Epithelial cell of proximal tubule (primary cell): ENCODE measurements around the gene B4GALNT2. TPM values are rescaled to one million over a fixed set of nuclear protein-coding genes. Genes with fewer than 3 reads are reported as not detected.
"Not testable (repeated sequence)": the region's sequence is repeated elsewhere in the genome, so short reads cannot be mapped to it uniquely, and the experiment has no call there.

Experiments
- DNase-seq: peaks from one replicate; pipeline ENCODE4 v3.0.0-alpha.2; 2011; ENCODE audit warnings: low read depth
- H3K4me3 ChIP-seq: 2 replicates; pipeline ENCODE4 v1.5.1; 2011; ENCODE audit warnings: low read depth, mild to moderate bottlenecking, low read length
- total RNA-seq: library from RNA; depleted of rRNA; stranded (reverse); fragments of >200 nt; gene quantifications from 2 replicates; pipeline ENCODE4 v1.2.3, GENCODE V29; 2015
- TF ChIP-seq, protein P1 (sequence below): conservative IDR thresholded peaks from 2 replicates; pipeline ENCODE4 v1.5.1; 2012; ENCODE audit warnings: low read depth, mild to moderate bottlenecking, low read length

B4GALNT2 gene
- total RNA-seq, 1 donor from 2014 or later = 1.6 TPM

DNA sequence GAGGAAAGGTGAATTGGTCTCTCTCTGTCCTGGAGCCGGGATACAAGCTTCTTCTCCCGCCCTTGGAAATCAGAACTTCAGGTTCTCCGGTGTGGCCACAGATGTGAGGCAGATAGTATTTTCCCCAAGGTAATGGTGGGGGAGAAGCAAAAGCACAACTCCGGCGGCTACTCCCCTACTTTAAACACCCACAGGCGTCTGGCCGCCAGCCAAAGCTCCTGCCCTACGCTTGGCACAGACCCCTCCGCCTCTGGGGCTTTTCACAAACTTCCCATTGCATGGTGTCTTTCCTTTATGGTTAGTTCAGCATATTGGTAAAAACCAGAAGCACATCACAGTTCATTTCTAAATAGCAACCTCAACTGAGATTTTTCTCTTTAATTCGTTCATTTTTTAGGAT, 39.4 kb upstream of the B4GALNT2 start:
- H3K4me3 ChIP-seq = no peak overlapping the region
- TF ChIP-seq, protein P1, sequence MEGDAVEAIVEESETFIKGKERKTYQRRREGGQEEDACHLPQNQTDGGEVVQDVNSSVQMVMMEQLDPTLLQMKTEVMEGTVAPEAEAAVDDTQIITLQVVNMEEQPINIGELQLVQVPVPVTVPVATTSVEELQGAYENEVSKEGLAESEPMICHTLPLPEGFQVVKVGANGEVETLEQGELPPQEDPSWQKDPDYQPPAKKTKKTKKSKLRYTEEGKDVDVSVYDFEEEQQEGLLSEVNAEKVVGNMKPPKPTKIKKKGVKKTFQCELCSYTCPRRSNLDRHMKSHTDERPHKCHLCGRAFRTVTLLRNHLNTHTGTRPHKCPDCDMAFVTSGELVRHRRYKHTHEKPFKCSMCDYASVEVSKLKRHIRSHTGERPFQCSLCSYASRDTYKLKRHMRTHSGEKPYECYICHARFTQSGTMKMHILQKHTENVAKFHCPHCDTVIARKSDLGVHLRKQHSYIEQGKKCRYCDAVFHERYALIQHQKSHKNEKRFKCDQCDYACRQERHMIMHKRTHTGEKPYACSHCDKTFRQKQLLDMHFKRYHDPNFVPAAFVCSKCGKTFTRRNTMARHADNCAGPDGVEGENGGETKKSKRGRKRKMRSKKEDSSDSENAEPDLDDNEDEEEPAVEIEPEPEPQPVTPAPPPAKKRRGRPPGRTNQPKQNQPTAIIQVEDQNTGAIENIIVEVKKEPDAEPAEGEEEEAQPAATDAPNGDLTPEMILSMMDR = no peak
- no peak for DNase-seq

- no peak for DNase-seq
- TF ChIP-seq, protein P1 = no peak
- H3K4me3 ChIP-seq = no peak overlapping the region
Measured at GRCh38 chr17:49100601-49101000, 32.0 kb upstream of the B4GALNT2 start.

- no peak for DNase-seq
- TF ChIP-seq, protein P1 = no peak
- H3K4me3 ChIP-seq = no peak overlapping the region
Measured at GRCh38 chr17:49101054-49101534, 31.5 kb upstream of the B4GALNT2 start.

- H3K4me3 ChIP-seq, DNase-seq: not testable (repeated sequence)
Measured at GRCh38 chr17:49103360-49103759, 29.2 kb upstream of the B4GALNT2 start.

GRCh38 chr17:49104511-49105074, 28.0 kb upstream of the B4GALNT2 start:
- H3K4me3 ChIP-seq = no peak overlapping the region
- TF ChIP-seq, protein P1 = no peak
- DNase-seq = no peak

- TF ChIP-seq, protein P1 = no peak
- H3K4me3 ChIP-seq = no peak overlapping the region
- DNase-seq = no peak
Measured at GRCh38 chr17:49106321-49107210, 26.0 kb upstream of the B4GALNT2 start.

DNA sequence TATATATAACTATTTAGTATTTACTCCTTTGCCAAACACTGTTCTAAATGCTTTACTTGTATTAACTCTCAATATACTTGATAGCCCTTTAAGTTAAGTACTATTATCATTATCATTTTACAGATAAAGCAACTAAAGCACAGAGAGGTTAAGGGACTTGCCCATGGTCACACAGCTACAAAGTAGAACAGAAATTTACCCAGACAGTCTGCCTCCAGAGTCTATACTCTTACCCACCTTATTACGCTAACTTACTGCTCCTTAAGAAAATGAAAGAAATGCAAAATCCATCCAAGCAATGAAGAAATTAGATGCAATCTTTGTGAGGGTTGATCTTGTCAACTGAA, 25.4 kb upstream of the B4GALNT2 start:
- no peak for DNase-seq
- H3K4me3 ChIP-seq = no peak overlapping the region
- TF ChIP-seq, protein P1 = no peak
